ENCODE measurements around the gene RASAL2. TPM values are rescaled to one million over a fixed set of nuclear protein-coding genes. Genes with fewer than 3 reads are reported as not detected.

The RASAL2 gene
- total RNA-seq, 2 experiments from 2014 or later = not detected

GRCh38 chr1:178451529-178451928 is 357.6 kb downstream of the RASAL2 start:
- intact Hi-C loops (cut with micrococcal nuclease) = no loop called here
- CTCF ChIA-PET = no interaction called here
- Mint-ChIP-seq H3K36me3 (ENCODE audit: low read depth) (no peaks in the 10 kb centered on the region), H3K27me3 (ENCODE audit: low read depth) (peaks cover 5% of the 10 kb centered on the region), H3K27ac (no peak overlapping the region), H3K9me3 (no peaks in the 10 kb centered on the region), H3K4me1 (ENCODE audit: low read depth) (no peaks in the 10 kb centered on the region), H3K4me3 (no peak overlapping the region)
- no peak for DNase-seq

GRCh38 chr1:178452013-178452412 is 358.1 kb downstream of the RASAL2 start:
- intact Hi-C loops (cut with micrococcal nuclease) = no loop called here
- no peaks in the 10 kb centered on the region for H3K9me3 Mint-ChIP-seq
- CTCF ChIA-PET = no interaction called here
- no peak for DNase-seq
- no peak overlapping the region for H3K4me3 Mint-ChIP-seq
- H3K27me3 Mint-ChIP-seq (ENCODE audit: low read depth) = peaks cover 5% of the 10 kb centered on the region
- no peaks in the 10 kb centered on the region for H3K36me3 Mint-ChIP-seq (ENCODE audit: low read depth)
- H3K4me1 Mint-ChIP-seq (ENCODE audit: low read depth) = no peaks in the 10 kb centered on the region
- no peak overlapping the region for H3K27ac Mint-ChIP-seq

GRCh38 chr1:178456472-178456871 is 362.6 kb downstream of the RASAL2 start:
- no peaks in the 10 kb centered on the region for H3K4me1 Mint-ChIP-seq (ENCODE audit: low read depth)
- CTCF ChIA-PET = no interaction called here
- H3K4me3 Mint-ChIP-seq = no peak overlapping the region
- H3K27ac Mint-ChIP-seq = no peak overlapping the region
- H3K9me3 Mint-ChIP-seq = no peaks in the 10 kb centered on the region
- H3K36me3 Mint-ChIP-seq (ENCODE audit: low read depth) = no peaks in the 10 kb centered on the region
- no peak for DNase-seq
- H3K27me3 Mint-ChIP-seq (ENCODE audit: low read depth) = no peaks in the 10 kb centered on the region
- intact Hi-C loops (cut with micrococcal nuclease) = no loop called here

GRCh38 chr1:178457651-178458050 is 363.7 kb downstream of the RASAL2 start:
- H3K27ac Mint-ChIP-seq = no peak overlapping the region
- no peaks in the 10 kb centered on the region for H3K9me3 Mint-ChIP-seq
- CTCF ChIA-PET = no interaction called here
- H3K4me3 Mint-ChIP-seq = no peak overlapping the region
- intact Hi-C loops (cut with micrococcal nuclease) = no loop called here
- no peak for DNase-seq
- H3K4me1 Mint-ChIP-seq (ENCODE audit: low read depth) = no peaks in the 10 kb centered on the region
- H3K27me3 Mint-ChIP-seq (ENCODE audit: low read depth) = no peaks in the 10 kb centered on the region
- H3K36me3 Mint-ChIP-seq (ENCODE audit: low read depth) = no peaks in the 10 kb centered on the region

GRCh38 chr1:178458203-178458602 is 364.3 kb downstream of the RASAL2 start:
- Mint-ChIP-seq H3K27ac (no peak overlapping the region), H3K4me1 (ENCODE audit: low read depth) (no peaks in the 10 kb centered on the region), H3K36me3 (ENCODE audit: low read depth) (no peaks in the 10 kb centered on the region), H3K9me3 (no peaks in the 10 kb centered on the region), H3K4me3 (no peak overlapping the region), H3K27me3 (ENCODE audit: low read depth) (no peaks in the 10 kb centered on the region)
- CTCF ChIA-PET = interaction anchor here (0.6 kb wide), 1 partner anchor 11 kb away, joined by 3 read pairs; no protein-coding TSS in a partner anchor
- intact Hi-C loops (cut with micrococcal nuclease) = no loop called here
- no peak for DNase-seq

GRCh38 chr1:178461104-178461503 is 367.2 kb downstream of the RASAL2 start:
- H3K36me3 Mint-ChIP-seq (ENCODE audit: low read depth) = no peaks in the 10 kb centered on the region
- no peak for DNase-seq
- H3K27me3 Mint-ChIP-seq (ENCODE audit: low read depth) = peaks cover 4% of the 10 kb centered on the region
- no peaks in the 10 kb centered on the region for H3K9me3 Mint-ChIP-seq
- H3K4me1 Mint-ChIP-seq (ENCODE audit: low read depth) = no peaks in the 10 kb centered on the region
- no peak overlapping the region for H3K4me3 Mint-ChIP-seq
- intact Hi-C loops (cut with micrococcal nuclease) = no loop called here
- no peak overlapping the region for H3K27ac Mint-ChIP-seq
- CTCF ChIA-PET = no interaction called here

GRCh38 chr1:178461701-178462100 is 367.8 kb downstream of the RASAL2 start:
- Mint-ChIP-seq H3K27me3 (ENCODE audit: low read depth) (peaks cover 4% of the 10 kb centered on the region), H3K27ac (no peak overlapping the region), H3K4me1 (ENCODE audit: low read depth) (no peaks in the 10 kb centered on the region), H3K36me3 (ENCODE audit: low read depth) (no peaks in the 10 kb centered on the region), H3K4me3 (no peak overlapping the region), H3K9me3 (no peaks in the 10 kb centered on the region)
- CTCF ChIA-PET = no interaction called here
- DNase-seq = no peak
- intact Hi-C loops (cut with micrococcal nuclease) = no loop called here

- Mint-ChIP-seq H3K4me3 (no peak overlapping the region), H3K36me3 (ENCODE audit: low read depth) (no peaks in the 10 kb centered on the region), H3K4me1 (ENCODE audit: low read depth) (no peaks in the 10 kb centered on the region), H3K27ac (no peak overlapping the region), H3K9me3 (no peaks in the 10 kb centered on the region), H3K27me3 (ENCODE audit: low read depth) (peaks cover 4% of the 10 kb centered on the region)
- no peak for DNase-seq
- CTCF ChIA-PET = interaction anchor here (0.9 kb wide), 1 partner anchor 38 kb away, joined by 3 read pairs; no protein-coding TSS in a partner anchor
- intact Hi-C loops (cut with micrococcal nuclease) = no loop called here
Observed at GRCh38 chr1:178464141-178464540, 370.2 kb downstream of the RASAL2 start.

- Mint-ChIP-seq H3K27ac (no peak overlapping the region), H3K4me3 (no peak overlapping the region), H3K9me3 (no peaks in the 10 kb centered on the region), H3K36me3 (ENCODE audit: low read depth) (no peaks in the 10 kb centered on the region), H3K27me3 (ENCODE audit: low read depth) (peaks cover 4% of the 10 kb centered on the region), H3K4me1 (ENCODE audit: low read depth) (no peaks in the 10 kb centered on the region)
- CTCF ChIA-PET = interaction anchor here (0.7 to 0.9 kb wide), 2 partner anchors 37 to 50 kb away, joined by 3 read pairs; no protein-coding TSS in a partner anchor
- no peak for DNase-seq
- intact Hi-C loops (cut with micrococcal nuclease) = no loop called here
Observed at GRCh38 chr1:178464566-178464965, 370.7 kb downstream of the RASAL2 start.

GRCh38 chr1:178465011-178465410 is 371.1 kb downstream of the RASAL2 start:
- H3K4me3 Mint-ChIP-seq = no peak overlapping the region

GRCh38 chr1:178467837-178468236 is 373.9 kb downstream of the RASAL2 start:
- Mint-ChIP-seq H3K4me1 (ENCODE audit: low read depth) (no peaks in the 10 kb centered on the region), H3K27ac (no peak overlapping the region), H3K36me3 (ENCODE audit: low read depth) (no peaks in the 10 kb centered on the region), H3K9me3 (no peaks in the 10 kb centered on the region), H3K27me3 (ENCODE audit: low read depth) (peaks cover 9% of the 10 kb centered on the region), H3K4me3 (no peak overlapping the region)
- CTCF ChIA-PET = no interaction called here
- intact Hi-C loops (cut with micrococcal nuclease) = no loop called here
- no peak for DNase-seq

More at GRCh38 chr1:178465011-178465410, 371.1 kb downstream of the RASAL2 start:
- intact Hi-C loops (cut with micrococcal nuclease) = no loop called here
- no peaks in the 10 kb centered on the region for H3K36me3 Mint-ChIP-seq (ENCODE audit: low read depth)
- H3K9me3 Mint-ChIP-seq = no peaks in the 10 kb centered on the region
- CTCF ChIA-PET = interaction anchor here (0.7 to 0.9 kb wide), 2 partner anchors 37 to 50 kb away, joined by 3 read pairs; no protein-coding TSS in a partner anchor
- no peaks in the 10 kb centered on the region for H3K4me1 Mint-ChIP-seq (ENCODE audit: low read depth)
- no peak overlapping the region for H3K27ac Mint-ChIP-seq
- no peak for DNase-seq
- peaks cover 4% of the 10 kb centered on the region for H3K27me3 Mint-ChIP-seq (ENCODE audit: low read depth)

GRCh38 chr1:178470411-178470960 is 376.6 kb downstream of the RASAL2 start:
- Mint-ChIP-seq H3K4me1 (ENCODE audit: low read depth) (no peaks in the 10 kb centered on the region), H3K4me3 (no peak overlapping the region), H3K27me3 (ENCODE audit: low read depth) (peaks cover 10% of the 10 kb centered on the region), H3K9me3 (no peaks in the 10 kb centered on the region), H3K27ac (no peak overlapping the region), H3K36me3 (ENCODE audit: low read depth) (no peaks in the 10 kb centered on the region)
- CTCF ChIA-PET = no interaction called here
- DNase-seq = no peak
- intact Hi-C loops (cut with micrococcal nuclease) = no loop called here

GRCh38 chr1:178472531-178472930 is 378.6 kb downstream of the RASAL2 start:
- Mint-ChIP-seq H3K9me3 (no peaks in the 10 kb centered on the region), H3K36me3 (ENCODE audit: low read depth) (no peaks in the 10 kb centered on the region), H3K4me3 (no peak overlapping the region), H3K27ac (no peak overlapping the region), H3K27me3 (ENCODE audit: low read depth) (peaks cover 11% of the 10 kb centered on the region), H3K4me1 (ENCODE audit: low read depth) (no peaks in the 10 kb centered on the region)
- CTCF ChIA-PET = interaction anchor here (1.2 to 1.3 kb wide), 2 partner anchors 23 to 29 kb away, joined by 3 read pairs; no protein-coding TSS in a partner anchor
- no peak for DNase-seq
- intact Hi-C loops (cut with micrococcal nuclease) = no loop called here

Data from activated naive CD4-positive, alpha-beta T cell treated with anti-CD3 and anti-CD28 coated beads for 36 hours (primary cell).